ENCODE data around the gene KRT71.

KRT71 gene

DNA sequence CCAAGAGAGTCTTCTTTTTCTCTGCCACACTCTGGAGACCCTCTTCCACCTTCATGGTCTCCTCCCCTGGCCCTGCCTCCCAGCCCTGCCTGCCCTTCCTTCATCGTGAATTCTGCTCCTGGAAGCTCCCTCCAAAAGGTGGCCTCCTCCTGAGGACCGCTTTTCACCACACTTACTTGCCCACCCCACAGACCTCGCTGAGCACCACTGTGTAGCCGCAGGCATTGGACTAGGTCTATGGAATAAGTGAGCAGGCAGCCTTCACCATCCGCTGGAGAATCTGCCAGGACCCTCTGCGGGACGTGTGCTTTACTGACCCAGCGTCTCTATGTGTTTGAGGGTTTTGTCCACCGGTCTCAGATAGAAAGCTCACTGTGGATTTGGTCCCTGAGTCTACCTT is 23.1 kb downstream of the KRT71 start:
- Histone ChIP-seq H3K27ac (no peak overlapping the region), H3K27me3 (ENCODE audit: insufficient read depth, low read depth) (peaks cover 12% of the 10 kb centered on the region), H3K9ac (no peak overlapping the region), H3K4me3 (IDR thresholded peaks at IDR 0.05; ENCODE audit: insufficient read depth, low read depth, low read length) (no peak overlapping the region), H4K20me1 (ENCODE audit: insufficient read depth) (no peaks in the 10 kb centered on the region), H3K79me2 (ENCODE audit: insufficient read depth, low read depth) (no peaks in the 10 kb centered on the region), H2AFZ (ENCODE audit: low read depth) (no peak overlapping the region), H3K4me1 (ENCODE audit: low read depth, poor library complexity, severe bottlenecking) (no peaks in the 10 kb centered on the region), H3K4me2 (no peak overlapping the region), H3K36me3 (ENCODE audit: insufficient read depth) (no peaks in the 10 kb centered on the region)
- TF ChIP-seq, protein P1, sequence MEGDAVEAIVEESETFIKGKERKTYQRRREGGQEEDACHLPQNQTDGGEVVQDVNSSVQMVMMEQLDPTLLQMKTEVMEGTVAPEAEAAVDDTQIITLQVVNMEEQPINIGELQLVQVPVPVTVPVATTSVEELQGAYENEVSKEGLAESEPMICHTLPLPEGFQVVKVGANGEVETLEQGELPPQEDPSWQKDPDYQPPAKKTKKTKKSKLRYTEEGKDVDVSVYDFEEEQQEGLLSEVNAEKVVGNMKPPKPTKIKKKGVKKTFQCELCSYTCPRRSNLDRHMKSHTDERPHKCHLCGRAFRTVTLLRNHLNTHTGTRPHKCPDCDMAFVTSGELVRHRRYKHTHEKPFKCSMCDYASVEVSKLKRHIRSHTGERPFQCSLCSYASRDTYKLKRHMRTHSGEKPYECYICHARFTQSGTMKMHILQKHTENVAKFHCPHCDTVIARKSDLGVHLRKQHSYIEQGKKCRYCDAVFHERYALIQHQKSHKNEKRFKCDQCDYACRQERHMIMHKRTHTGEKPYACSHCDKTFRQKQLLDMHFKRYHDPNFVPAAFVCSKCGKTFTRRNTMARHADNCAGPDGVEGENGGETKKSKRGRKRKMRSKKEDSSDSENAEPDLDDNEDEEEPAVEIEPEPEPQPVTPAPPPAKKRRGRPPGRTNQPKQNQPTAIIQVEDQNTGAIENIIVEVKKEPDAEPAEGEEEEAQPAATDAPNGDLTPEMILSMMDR (conservative IDR thresholded peaks at IDR 0.05; ENCODE audit: low read depth, low read length), result no peak

GRCh38 chr12:52529417-52529816 is 23.5 kb downstream of the KRT71 start:
- TF ChIP-seq, protein P1 (conservative IDR thresholded peaks at IDR 0.05; ENCODE audit: low read depth, low read length), result no peak
- Histone ChIP-seq H3K9ac (no peak overlapping the region), H3K27me3 (ENCODE audit: insufficient read depth, low read depth) (peaks cover 13% of the 10 kb centered on the region), H3K36me3 (ENCODE audit: insufficient read depth) (no peaks in the 10 kb centered on the region), H2AFZ (ENCODE audit: low read depth) (no peak overlapping the region), H3K4me1 (ENCODE audit: low read depth, poor library complexity, severe bottlenecking) (no peaks in the 10 kb centered on the region), H3K4me2 (no peak overlapping the region), H3K4me3 (IDR thresholded peaks at IDR 0.05; ENCODE audit: insufficient read depth, low read depth, low read length) (no peak overlapping the region), H4K20me1 (ENCODE audit: insufficient read depth) (no peaks in the 10 kb centered on the region), H3K27ac (no peak overlapping the region), H3K79me2 (ENCODE audit: insufficient read depth, low read depth) (no peaks in the 10 kb centered on the region)

- Histone ChIP-seq H3K79me2 (ENCODE audit: insufficient read depth, low read depth) (no peaks in the 10 kb centered on the region), H3K4me1 (ENCODE audit: low read depth, poor library complexity, severe bottlenecking) (no peaks in the 10 kb centered on the region), H3K9ac (no peak overlapping the region), H2AFZ (ENCODE audit: low read depth) (no peak overlapping the region), H4K20me1 (ENCODE audit: insufficient read depth) (no peaks in the 10 kb centered on the region), H3K4me2 (no peak overlapping the region), H3K36me3 (ENCODE audit: insufficient read depth) (no peaks in the 10 kb centered on the region), H3K4me3 (IDR thresholded peaks at IDR 0.05; ENCODE audit: insufficient read depth, low read depth, low read length) (no peak overlapping the region), H3K27me3 (ENCODE audit: insufficient read depth, low read depth) (peaks cover 19% of the 10 kb centered on the region), H3K27ac (no peak overlapping the region)
- TF ChIP-seq, protein P1 (conservative IDR thresholded peaks at IDR 0.05; ENCODE audit: low read depth, low read length), result no peak
Measured at GRCh38 chr12:52528641-52529143, 24.3 kb downstream of the KRT71 start.

DNA sequence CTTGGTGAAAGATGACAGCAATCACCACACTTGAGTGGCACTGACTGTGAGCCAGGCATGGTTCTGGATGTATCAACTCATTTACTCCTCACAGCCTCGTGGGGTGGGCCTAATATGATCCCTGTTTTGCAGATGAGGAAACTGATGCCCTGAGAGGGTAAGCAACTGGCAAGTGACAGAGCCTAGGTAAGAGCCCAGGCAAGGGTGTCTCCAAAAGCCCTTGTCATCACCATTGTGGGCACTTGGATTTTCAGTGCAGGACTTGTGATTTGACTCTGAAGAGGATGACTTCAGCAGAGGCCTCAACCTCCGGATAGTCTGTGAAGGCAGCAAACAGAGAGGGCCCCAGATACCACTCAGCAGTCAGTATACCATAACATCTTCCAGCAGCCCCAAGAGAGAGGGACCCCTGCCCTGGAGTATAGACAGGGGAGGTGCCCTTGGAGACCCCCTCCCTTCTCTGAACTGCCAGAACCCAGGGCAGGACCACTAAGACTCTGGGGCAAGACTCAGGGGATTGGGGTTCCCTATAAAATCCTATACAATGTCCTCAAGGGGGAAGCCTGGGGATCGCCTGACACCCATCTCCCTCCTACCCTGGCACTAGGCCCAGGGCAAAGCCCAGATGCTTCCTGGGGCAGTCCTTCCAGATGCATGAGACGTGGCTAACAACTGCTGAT is 25.7 kb downstream of the KRT71 start:
- Histone ChIP-seq H3K36me3 (ENCODE audit: insufficient read depth) (no peaks in the 10 kb centered on the region), H3K27ac (no peak overlapping the region), H3K4me2 (no peak overlapping the region), H3K9ac (no peak overlapping the region), H3K79me2 (ENCODE audit: insufficient read depth, low read depth) (no peaks in the 10 kb centered on the region), H4K20me1 (ENCODE audit: insufficient read depth) (no peaks in the 10 kb centered on the region), H3K4me3 (IDR thresholded peaks at IDR 0.05; ENCODE audit: insufficient read depth, low read depth, low read length) (no peak overlapping the region), H2AFZ (ENCODE audit: low read depth) (no peak overlapping the region), H3K27me3 (ENCODE audit: insufficient read depth, low read depth) (peaks cover 21% of the 10 kb centered on the region), H3K4me1 (ENCODE audit: low read depth, poor library complexity, severe bottlenecking) (no peaks in the 10 kb centered on the region)
- TF ChIP-seq, protein P1 (conservative IDR thresholded peaks at IDR 0.05; ENCODE audit: low read depth, low read length), result no peak
